C4-2B (cell line): ENCODE data around the gene GPR158.

Experiments
- ZFX ChIP-seq: fragments of 450-650 bp; IDR thresholded peaks from 2 replicates; pipeline ENCODE4 v1.6.1; 2017
- TF ChIP-seq, protein P1 (sequence below): fragments of 450-650 bp; conservative IDR thresholded peaks from 2 replicates; pipeline ENCODE4 v1.5.1; 2017; ENCODE audit warnings: mild to moderate bottlenecking

DNA sequence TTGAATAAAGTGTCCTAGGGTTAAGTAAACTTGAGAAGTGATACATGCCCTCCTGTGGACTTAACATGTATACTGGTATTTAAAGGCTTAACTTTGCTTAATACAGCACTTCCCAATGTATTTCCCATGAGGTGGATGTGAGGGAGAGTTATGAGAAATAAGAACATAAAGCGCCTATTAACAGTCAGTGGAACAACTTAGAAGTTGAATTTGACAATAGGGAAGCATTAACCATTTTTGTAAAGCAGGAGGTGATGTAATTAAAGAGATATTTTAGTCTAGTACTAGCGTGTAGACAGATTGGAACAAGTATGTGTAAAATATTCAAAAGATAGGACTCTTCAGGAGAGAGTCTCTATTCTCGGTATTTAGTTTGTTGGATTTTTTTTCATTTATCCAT is 322.4 kb downstream of the GPR158 start:
- TF ChIP-seq, protein P1, sequence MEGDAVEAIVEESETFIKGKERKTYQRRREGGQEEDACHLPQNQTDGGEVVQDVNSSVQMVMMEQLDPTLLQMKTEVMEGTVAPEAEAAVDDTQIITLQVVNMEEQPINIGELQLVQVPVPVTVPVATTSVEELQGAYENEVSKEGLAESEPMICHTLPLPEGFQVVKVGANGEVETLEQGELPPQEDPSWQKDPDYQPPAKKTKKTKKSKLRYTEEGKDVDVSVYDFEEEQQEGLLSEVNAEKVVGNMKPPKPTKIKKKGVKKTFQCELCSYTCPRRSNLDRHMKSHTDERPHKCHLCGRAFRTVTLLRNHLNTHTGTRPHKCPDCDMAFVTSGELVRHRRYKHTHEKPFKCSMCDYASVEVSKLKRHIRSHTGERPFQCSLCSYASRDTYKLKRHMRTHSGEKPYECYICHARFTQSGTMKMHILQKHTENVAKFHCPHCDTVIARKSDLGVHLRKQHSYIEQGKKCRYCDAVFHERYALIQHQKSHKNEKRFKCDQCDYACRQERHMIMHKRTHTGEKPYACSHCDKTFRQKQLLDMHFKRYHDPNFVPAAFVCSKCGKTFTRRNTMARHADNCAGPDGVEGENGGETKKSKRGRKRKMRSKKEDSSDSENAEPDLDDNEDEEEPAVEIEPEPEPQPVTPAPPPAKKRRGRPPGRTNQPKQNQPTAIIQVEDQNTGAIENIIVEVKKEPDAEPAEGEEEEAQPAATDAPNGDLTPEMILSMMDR: no peak
- no peak for TF ChIP-seq ZFX
